ENCODE results near the gene SCNN1B.
"Not testable (repeated sequence)": the region's sequence is repeated elsewhere in the genome, so short reads cannot be mapped to it uniquely, and the experiment has no call there.

Gene SCNN1B

DNA sequence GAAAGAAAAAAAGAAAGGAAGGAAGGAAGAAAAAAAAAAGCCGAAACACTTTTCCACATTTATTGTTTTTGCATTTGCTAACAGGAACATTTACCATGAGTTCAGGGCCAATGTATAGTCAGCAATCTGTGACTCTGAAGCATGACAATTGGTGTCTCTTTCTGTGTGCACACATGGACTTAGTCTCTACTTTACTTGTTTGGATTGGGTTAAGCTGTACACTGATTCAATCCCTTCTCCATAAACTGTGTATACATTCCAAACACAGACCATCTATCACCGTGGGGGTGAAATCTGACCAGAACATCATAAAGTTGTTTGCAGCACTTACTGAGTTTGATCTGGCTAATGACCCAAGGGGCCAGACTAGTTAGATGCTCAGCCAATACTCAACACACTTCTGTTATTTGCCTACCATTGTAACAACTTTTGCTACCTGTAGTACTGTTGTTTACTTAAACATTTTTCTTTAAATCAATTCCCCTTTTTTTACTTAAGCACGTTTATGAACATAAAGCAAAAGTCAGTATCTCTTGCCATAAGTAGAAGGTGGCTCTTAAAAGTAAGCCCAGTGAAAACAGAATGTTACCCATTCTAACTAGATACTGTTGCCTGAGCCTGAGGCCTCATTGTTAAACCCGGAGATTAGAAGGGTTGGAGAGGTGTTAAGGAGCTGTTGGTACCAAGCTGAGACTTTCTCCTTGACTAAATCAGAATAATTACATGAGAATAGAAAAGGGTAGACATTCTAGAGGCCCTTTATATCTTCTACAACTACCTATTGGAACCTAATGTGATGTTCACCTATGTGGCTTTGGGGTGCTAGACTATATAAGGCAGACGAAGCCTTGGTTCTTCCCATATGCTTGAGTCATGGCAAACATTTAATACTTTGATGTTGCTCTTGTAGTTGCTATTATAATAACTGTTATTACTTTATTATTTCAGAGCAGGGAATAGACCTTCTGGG, 41.8 kb downstream of the SCNN1B start:
- H3K4me3 ChIP-seq (ENCODE audit: low read depth, low read length): no peak overlapping the region
- no peak for DNase-seq (ENCODE audit: low read depth)

DNA sequence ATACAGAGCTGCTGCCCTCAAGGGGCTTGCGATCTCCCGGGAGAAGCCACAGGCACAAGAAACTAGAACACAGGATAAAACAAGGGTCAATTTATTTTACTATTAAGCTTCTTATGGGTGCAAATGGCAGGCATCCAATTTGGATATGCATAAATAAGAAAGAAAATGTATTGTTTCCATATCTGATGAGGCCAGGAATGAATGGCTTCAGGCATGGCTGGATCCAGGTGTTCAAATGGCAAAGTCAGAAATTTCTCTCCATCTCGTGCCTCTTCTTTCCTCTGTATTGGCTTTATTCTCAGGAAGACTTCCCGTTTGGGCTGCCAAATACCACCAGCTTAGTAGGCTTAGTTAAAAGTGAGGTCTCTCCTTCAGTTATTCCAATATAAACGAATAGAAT, 43.1 kb downstream of the SCNN1B start:
- no peak for DNase-seq (ENCODE audit: low read depth)

DNA sequence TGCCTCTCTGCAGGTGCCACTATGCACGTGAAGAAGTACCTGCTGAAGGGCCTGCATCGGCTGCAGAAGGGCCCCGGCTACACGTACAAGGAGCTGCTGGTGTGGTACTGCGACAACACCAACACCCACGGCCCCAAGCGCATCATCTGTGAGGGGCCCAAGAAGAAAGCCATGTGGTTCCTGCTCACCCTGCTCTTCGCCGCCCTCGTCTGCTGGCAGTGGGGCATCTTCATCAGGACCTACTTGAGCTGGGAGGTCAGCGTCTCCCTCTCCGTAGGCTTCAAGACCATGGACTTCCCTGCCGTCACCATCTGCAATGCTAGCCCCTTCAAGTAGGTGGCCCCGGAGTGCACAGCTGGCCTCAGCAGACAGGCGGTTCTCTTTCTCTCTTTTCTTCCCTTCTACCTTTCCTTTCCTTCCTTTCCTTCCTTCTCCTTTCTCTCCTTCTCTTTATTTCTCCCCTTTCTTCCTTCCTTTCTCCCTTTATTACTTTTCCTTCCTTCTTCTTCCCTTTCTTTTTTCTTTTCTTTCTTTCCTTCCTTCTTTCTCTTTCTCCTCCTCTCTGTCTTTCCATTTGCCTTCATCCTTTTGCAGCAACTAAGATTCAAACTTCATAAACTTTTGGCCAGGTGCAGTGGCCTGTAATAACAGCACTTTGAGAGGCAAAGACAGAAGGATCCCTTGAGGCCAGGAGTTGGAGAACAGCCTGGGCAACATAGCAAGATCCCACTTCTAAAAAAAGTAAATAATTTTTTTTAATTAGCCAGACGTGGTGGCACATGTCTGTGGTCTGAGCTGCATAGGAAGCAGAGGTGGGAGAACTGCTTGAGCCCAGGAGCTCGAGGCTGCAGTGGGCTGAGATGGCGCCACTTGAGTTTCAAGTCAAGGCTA, 46.7 kb downstream of the SCNN1B start:
- no peak for DNase-seq (ENCODE audit: low read depth)
- no peak overlapping the region for H3K4me3 ChIP-seq (ENCODE audit: low read depth, low read length)

More for the DNA sequence above, 43.1 kb downstream of the SCNN1B start:
- H3K4me3 ChIP-seq (ENCODE audit: low read depth, low read length): no peak overlapping the region

GRCh38 chr16:23351360-23351759, 49.3 kb downstream of the SCNN1B start:
- no peak for DNase-seq (ENCODE audit: low read depth)
- H3K4me3 ChIP-seq (ENCODE audit: low read depth, low read length): no peak overlapping the region

DNA sequence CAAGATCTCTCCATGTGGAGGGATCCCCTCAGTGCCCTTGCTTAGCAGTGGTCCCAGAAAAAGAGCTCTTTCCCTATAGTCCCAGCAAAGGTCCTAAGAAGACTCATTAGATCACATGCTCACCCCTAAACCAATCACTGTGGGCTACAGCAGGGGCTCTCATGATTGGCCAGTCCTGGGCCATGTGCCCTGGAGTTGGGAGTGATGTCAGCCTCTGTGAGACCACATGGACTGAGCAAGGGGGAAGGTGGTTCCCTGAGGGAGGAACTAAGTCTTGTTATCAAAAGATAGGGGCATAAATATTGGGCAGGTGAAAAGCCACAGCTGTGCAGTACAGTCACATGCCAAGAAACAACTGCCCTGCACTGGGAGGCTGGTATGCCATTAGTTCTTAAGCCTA, 51.3 kb downstream of the SCNN1B start:
- no peak overlapping the region for H3K4me3 ChIP-seq (ENCODE audit: low read depth, low read length)
- DNase-seq (ENCODE audit: low read depth): no peak

GRCh38 chr16:23354246-23354645, 52.1 kb downstream of the SCNN1B start:
- H3K4me3 ChIP-seq (ENCODE audit: low read depth, low read length): no peak overlapping the region
- DNase-seq (ENCODE audit: low read depth): no peak

DNA sequence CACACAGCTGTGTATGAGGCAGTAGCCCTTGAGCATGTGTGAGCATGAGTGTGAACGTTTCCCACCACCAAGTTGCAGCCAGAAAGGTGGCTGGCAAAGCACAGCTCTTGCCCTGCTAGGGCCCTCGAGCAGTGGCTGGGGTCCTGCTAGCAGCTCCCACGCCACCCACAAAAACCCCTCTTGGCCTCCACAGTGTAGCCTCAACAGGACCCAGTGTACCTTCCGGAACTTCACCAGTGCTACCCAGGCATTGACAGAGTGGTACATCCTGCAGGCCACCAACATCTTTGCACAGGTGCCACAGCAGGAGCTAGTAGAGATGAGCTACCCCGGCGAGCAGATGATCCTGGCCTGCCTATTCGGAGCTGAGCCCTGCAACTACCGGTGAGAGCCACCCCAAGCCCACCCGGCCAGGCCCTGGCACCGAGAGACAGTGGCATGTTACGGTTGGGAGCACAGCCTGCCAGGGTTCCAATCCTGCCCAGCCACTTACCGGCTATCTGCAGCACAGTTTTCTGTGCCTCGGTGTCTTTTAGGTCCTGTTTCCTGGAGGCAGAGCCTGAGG, 53.1 kb downstream of the SCNN1B start:
- no peak overlapping the region for H3K4me3 ChIP-seq (ENCODE audit: low read depth, low read length)
- DNase-seq (ENCODE audit: low read depth): no peak

GRCh38 chr16:23356941-23357340, 54.8 kb downstream of the SCNN1B start:
- DNase-seq (ENCODE audit: low read depth): no peak
- H3K4me3 ChIP-seq (ENCODE audit: low read depth, low read length): no peak overlapping the region

- no peak for DNase-seq (ENCODE audit: low read depth)
- no peak overlapping the region for H3K4me3 ChIP-seq (ENCODE audit: low read depth, low read length)
Measured at GRCh38 chr16:23357761-23358290, 55.7 kb downstream of the SCNN1B start.

DNA sequence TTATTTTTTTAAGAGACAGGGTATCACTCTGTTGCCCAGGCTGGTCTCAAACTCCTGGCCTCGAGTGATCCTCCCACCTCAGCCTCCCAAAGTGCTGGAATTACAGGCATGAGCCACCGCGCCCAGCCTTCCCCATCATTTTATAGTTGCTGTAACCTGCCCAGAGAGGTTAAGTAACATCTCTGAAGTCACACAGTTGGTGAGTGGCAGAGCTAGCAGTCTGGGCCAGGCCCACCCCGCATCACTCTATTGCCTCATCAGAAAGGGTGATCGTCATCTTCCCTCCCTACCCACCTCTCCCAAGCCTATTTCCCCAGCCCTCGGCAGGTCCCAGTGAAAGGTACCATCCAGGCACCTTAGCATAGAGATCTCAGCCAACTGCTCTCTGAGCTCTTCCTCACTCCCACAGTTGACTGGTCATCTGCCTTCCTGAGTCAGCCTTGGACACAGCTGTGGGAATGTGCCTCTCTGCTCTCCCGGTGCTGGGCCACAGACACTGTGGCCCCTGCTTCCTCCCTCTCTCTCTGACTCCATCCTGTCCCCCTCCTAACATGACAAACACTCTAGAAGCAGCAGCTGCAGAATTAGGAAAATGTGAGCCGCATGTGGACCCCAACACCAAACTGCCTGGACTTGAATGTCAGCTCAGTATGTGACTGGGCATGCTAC, 57.1 kb downstream of the SCNN1B start:
- no peak for DNase-seq (ENCODE audit: low read depth)
- no peak overlapping the region for H3K4me3 ChIP-seq (ENCODE audit: low read depth, low read length)

GRCh38 chr16:23362460-23363317, 60.6 kb downstream of the SCNN1B start:
- H3K4me3 ChIP-seq (ENCODE audit: low read depth, low read length): no peak overlapping the region
- DNase-seq (ENCODE audit: low read depth): no peak

GRCh38 chr16:23365602-23366240, 63.6 kb downstream of the SCNN1B start:
- H3K4me3 ChIP-seq (ENCODE audit: low read depth, low read length): no peak overlapping the region
- DNase-seq (ENCODE audit: low read depth): no peak

DNA sequence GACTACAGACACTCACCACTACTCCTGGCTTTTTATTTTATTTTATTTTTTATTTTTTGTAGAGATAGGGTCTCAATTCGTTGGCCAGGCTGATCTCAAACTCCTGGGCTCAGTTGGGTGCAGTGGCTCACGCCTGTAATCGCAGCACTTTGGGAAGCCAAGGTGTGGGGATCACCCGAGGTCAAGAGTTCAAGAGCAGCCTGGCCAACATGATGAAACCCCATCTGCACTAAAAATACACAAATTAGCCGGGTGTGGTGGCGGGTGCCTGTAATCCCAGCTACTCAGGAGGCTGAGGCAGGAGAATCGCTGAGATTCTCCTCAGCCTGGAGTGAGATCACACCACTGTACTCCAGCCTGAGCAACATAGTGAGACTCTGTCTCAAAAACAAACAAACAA, 64.2 kb downstream of the SCNN1B start:
- not testable (repeated sequence) for H3K4me3 ChIP-seq (ENCODE audit: low read depth, low read length); DNase-seq (ENCODE audit: low read depth)

DNA sequence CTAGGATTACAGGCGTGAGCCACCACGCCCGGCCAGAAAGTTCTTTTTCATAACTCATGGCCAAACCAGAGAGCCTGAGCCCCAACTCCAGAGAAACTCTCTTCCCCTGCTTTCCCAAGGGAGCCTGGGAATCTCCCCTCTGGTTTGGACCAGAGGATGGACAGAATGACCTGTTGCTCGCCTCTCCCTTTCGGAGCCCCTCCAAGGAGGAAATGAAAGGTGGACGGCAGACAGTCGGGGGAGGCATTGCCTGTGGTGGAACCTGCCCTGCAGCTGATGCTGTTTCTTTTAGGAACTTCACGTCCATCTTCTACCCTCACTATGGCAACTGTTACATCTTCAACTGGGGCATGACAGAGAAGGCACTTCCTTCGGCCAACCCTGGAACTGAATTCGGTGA, 65.5 kb downstream of the SCNN1B start:
- no peak for DNase-seq (ENCODE audit: low read depth)

GRCh38 chr16:23367988-23368387, 65.9 kb downstream of the SCNN1B start:
- H3K4me3 ChIP-seq (ENCODE audit: low read depth, low read length): no peak overlapping the region
- DNase-seq (ENCODE audit: low read depth): no peak

More for the DNA sequence above, 65.5 kb downstream of the SCNN1B start:
- no peak overlapping the region for H3K4me3 ChIP-seq (ENCODE audit: low read depth, low read length)

DNA sequence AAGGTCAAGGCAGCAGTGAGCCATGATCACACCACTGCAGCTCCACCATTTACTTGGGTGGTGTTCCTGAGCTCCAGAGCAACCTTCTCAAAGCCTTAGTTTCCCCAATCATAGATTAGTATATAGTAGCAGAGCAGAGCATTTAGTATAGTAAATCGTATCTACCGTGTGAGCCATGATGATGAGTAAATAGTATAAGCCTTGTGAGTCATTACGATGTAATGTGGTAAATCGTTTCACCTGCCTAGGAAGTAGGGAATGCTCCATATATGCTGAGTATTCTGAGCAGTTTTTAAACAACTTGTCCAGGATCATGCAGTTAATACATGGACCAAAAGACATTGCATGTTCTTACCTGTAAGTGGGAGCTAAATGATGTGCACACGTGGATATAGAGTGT, 66.4 kb downstream of the SCNN1B start:
- no peak overlapping the region for H3K4me3 ChIP-seq (ENCODE audit: low read depth, low read length)
- DNase-seq (ENCODE audit: low read depth): no peak

- DNase-seq (ENCODE audit: low read depth): no peak
- no peak overlapping the region for H3K4me3 ChIP-seq (ENCODE audit: low read depth, low read length)
Measured at GRCh38 chr16:23369416-23369815, 67.3 kb downstream of the SCNN1B start.

DNA sequence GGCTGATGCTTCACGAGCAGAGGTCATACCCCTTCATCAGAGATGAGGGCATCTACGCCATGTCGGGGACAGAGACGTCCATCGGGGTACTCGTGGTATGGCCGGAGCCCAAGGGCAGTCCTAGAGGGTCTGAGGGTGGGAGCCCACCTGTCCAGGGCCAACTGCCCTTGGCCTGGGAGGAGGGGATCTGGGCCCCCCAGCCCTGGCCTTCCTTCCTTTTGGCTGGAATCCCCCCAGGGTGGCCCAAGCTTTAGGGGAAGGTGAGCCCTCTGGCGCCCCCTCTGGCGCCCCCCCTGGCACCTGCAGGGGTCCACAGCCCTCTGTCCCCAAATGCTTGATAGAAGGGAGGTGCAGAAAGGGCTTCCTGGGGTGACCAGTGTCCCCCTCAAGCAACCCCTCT, 69.3 kb downstream of the SCNN1B start:
- no peak overlapping the region for H3K4me3 ChIP-seq (ENCODE audit: low read depth, low read length)
- no peak for DNase-seq (ENCODE audit: low read depth)

Data from skeletal muscle cell (primary cell).